K562 (cell line): ENCODE results near the gene NT5C3B. TPM values are rescaled to one million over a fixed set of nuclear protein-coding genes. Genes with fewer than 3 reads are reported as not detected.
A peak's percentile ranks its signal among the peaks of the same experiment; 100 is the strongest.

ENCODE experiments used
- ATAC-seq: fragments of 200-7000 bp; cut with Tn5 transposase; 3 replicates; pipeline ENCODE4 v1.9.1; 2020; ENCODE audit warnings: moderate library complexity
- BruUV-seq: library from RNA; stranded (reverse); fragments of 400-500 nt; replicated peaks from 2 replicates; lab custom pipeline; 2021; lab: Mats Ljungman, UMichigan
- CTCF ChIA-PET: fragments of 300-600 bp; formaldehyde crosslinking; extraction: SDS; loops from one replicate; lab custom pipeline; 2021; ENCODE audit warnings: low intra/inter-chr PET ratio; lab: Yijun Ruan, JAX
- POLR2A ChIA-PET: fragments of 300-600, 350-650 bp; sonication (Branson Sonifier 250); formaldehyde crosslinking; extraction: SDS; loops from one replicate; lab custom pipeline; 2021; ENCODE audit warnings: antibody characterized with exemption, inconsistent platforms; lab: Yijun Ruan, JAX
- DNase-seq, 4 experiments: peaks; one replicate each; pipeline versions ENCODE4 v3.0.0 to v3.0.0-alpha.2; 2011 to 2018; ENCODE audit warnings: low spot score in 3 of 4, mixed read lengths in 3 of 4; ENCODE audit errors: extremely low read depth in 1 of 4
- FAIRE-seq: peaks from 2 replicates; lab custom pipeline; 2011; peaks lifted over from hg19 to GRCh38; lab: Jason Lieb, UNC
- H2AFZ ChIP-seq: 2 replicates; pipeline ENCODE4 v1.6.0; 2011; ENCODE audit warnings: low read depth, low read length, control low read depth, inconsistent platforms
- H3K27ac ChIP-seq: fragments of 200-600 bp; 3 replicates; pipeline ENCODE4 v1.8.0; 2011; ENCODE audit warnings: low read depth, mild to moderate bottlenecking, control low read depth, inconsistent platforms, low read length, moderate library complexity, mixed read lengths; ENCODE audit errors: extremely low read depth
- H3K27me3 ChIP-seq, 2 experiments: fragments of 300-600 bp in 1 of 2; 2 replicates in 1 of 2; 3 replicates in 1 of 2; pipeline versions ENCODE4 v1.6.0 to v1.8.0; 2011; ENCODE audit warnings: inconsistent platforms in 2 of 2, low read length in 2 of 2, mild to moderate bottlenecking in 1 of 2, mixed read lengths in 1 of 2, moderate library complexity in 1 of 2; ENCODE audit not compliant: control insufficient read depth in 2 of 2, insufficient read depth in 2 of 2
- H3K36me3 ChIP-seq: fragments of 300-600 bp; 3 replicates; pipeline ENCODE4 v1.8.0; 2011; ENCODE audit warnings: mild to moderate bottlenecking, low read length, inconsistent platforms; ENCODE audit not compliant: control insufficient read depth, insufficient read depth
- H3K4me1 ChIP-seq, 2 experiments: fragments of 200-600 bp in 1 of 2; replicated peaks in 1 of 2; 2 replicates in 1 of 2; 3 replicates in 1 of 2; pipeline versions ENCODE4 v1.5.1 to v1.8.0; 2011; ENCODE audit warnings: inconsistent platforms in 2 of 2, low read length in 2 of 2, mild to moderate bottlenecking in 1 of 2, mixed read lengths in 1 of 2, moderate library complexity in 1 of 2; ENCODE audit not compliant: control insufficient read depth in 2 of 2, insufficient read depth in 2 of 2
- H3K4me2 ChIP-seq: 2 replicates; pipeline ENCODE4 v1.6.1; 2011; ENCODE audit warnings: low read length, control low read depth, inconsistent platforms, mixed read lengths; ENCODE audit not compliant: insufficient read depth
- H3K4me3 ChIP-seq: fragments of 200-600 bp; sonication (generic), shearing (Covaris generic); 2 replicates; pipeline ENCODE4 v1.5.1; 2016; ENCODE audit warnings: control low read depth, inconsistent platforms
- H3K79me2 ChIP-seq: fragments of 200-600 bp; 3 replicates; pipeline ENCODE4 v1.8.0; 2011; ENCODE audit warnings: low read length, inconsistent platforms; ENCODE audit not compliant: control insufficient read depth, insufficient read depth
- H3K9ac ChIP-seq, 2 experiments: 2 replicates each; pipeline versions ENCODE4 v1.6.0 to v1.6.1; 2011; ENCODE audit warnings: low read depth in 2 of 2, low read length in 2 of 2, control low read depth in 1 of 2, inconsistent platforms in 1 of 2, mild to moderate bottlenecking in 1 of 2, mixed read lengths in 1 of 2; ENCODE audit not compliant: insufficient read depth in 1 of 2
- H3K9me1 ChIP-seq: one replicate; pipeline ENCODE4 v1.6.0; 2011; ENCODE audit warnings: inconsistent platforms, mild to moderate bottlenecking, low read length, moderate library complexity; ENCODE audit not compliant: control insufficient read depth, insufficient read depth
- H3K9me3 ChIP-seq: replicated peaks from 2 replicates; pipeline ENCODE4 v1.5.1; 2011; ENCODE audit warnings: low read depth, low read length, inconsistent platforms; ENCODE audit not compliant: control insufficient read depth, insufficient read depth
- H4K20me1 ChIP-seq: replicated peaks from 2 replicates; pipeline ENCODE4 v1.6.1; 2011; ENCODE audit warnings: low read length, inconsistent platforms, mixed read lengths; ENCODE audit not compliant: control insufficient read depth, insufficient read depth
- CBX1 ChIP-seq: sonication (generic); IDR thresholded peaks from 2 replicates; pipeline ENCODE4 v1.6.1; 2016; ENCODE audit warnings: antibody characterized with exemption, low read depth, mild to moderate bottlenecking
- CBX5 ChIP-seq: IDR thresholded peaks from 2 replicates; pipeline ENCODE4 v1.6.1; 2014; ENCODE audit warnings: low read depth, borderline replicate concordance
- CREB1 ChIP-seq, 2 experiments: sonication (generic) in 1 of 2; formaldehyde crosslinking in 1 of 2; IDR thresholded peaks; 2 replicates each; pipeline versions ENCODE4 v1.6.1 to v1.8.0; 2012 to 2022; ENCODE audit warnings: inconsistent platforms in 1 of 2, mild to moderate bottlenecking in 1 of 2, missing genetic modification reagents in 1 of 2, moderate library complexity in 1 of 2
- ETV5 ChIP-seq: sonication (generic); formaldehyde crosslinking; IDR thresholded peaks from 2 replicates; pipeline ENCODE4 v1.4.0; 2020; ENCODE audit warnings: low read depth, mild to moderate bottlenecking, missing genetic modification reagents
- FUS ChIP-seq: fragments of 200-400 bp; formaldehyde crosslinking; optimal IDR thresholded peaks from 2 replicates; pipeline ENCODE3; 2017; ENCODE audit warnings: low read depth, low read length
- GABPB1 ChIP-seq: sonication (generic); formaldehyde crosslinking; IDR thresholded peaks from 2 replicates; pipeline ENCODE4 v1.8.0; 2022; ENCODE audit warnings: mild to moderate bottlenecking, missing genetic modification reagents
- HNRNPK ChIP-seq: fragments of 200-400 bp; formaldehyde crosslinking; IDR thresholded peaks from one replicate; pipeline ENCODE4 v1.6.1; 2018; ENCODE audit warnings: mild to moderate bottlenecking, low read depth, low read length; ENCODE audit not compliant: poor library complexity, severe bottlenecking
- SMC3 ChIP-seq: conservative IDR thresholded peaks from 2 replicates; pipeline ENCODE4 v1.6.1; 2011; ENCODE audit warnings: low read depth, low read length, improper control_type of control experiment; ENCODE audit not compliant: insufficient read depth
- TBP ChIP-seq: optimal IDR thresholded peaks from 2 replicates; pipeline ENCODE3; 2011; ENCODE audit warnings: low read depth, low read length, improper control_type of control experiment
- TCF7 ChIP-seq: sonication (generic); IDR thresholded peaks from 2 replicates; pipeline ENCODE4 v1.6.1; 2016; ENCODE audit warnings: antibody characterized with exemption, borderline replicate concordance
- ZNF134 ChIP-seq: fragments of 250-450 bp; sonication (Bioruptor Pico); conservative IDR thresholded peaks from 2 replicates; pipeline ENCODE4 v1.4.0; 2020
- ZNF282 ChIP-seq: sonication (generic); formaldehyde crosslinking; IDR thresholded peaks from 2 replicates; pipeline ENCODE4 v1.8.1; 2023; ENCODE audit warnings: missing genetic modification reagents
- WGBS: fragments of 100-300 bp; shearing (Covaris generic); methylation state at CpG from one replicate; pipeline ENCODE4 v1.1.6; 2016; ENCODE audit warnings: low coverage, mixed read lengths; ENCODE audit not compliant: insufficient coverage; ENCODE audit errors: missing lambda C conversion rate; 5-methylcytosine and 5-hydroxymethylcytosine counted together
- in situ Hi-C: fragments of 300-500 bp; cut with MboI; formaldehyde crosslinking; loops from 4 replicates; pipeline ENCODE4 v1.15.0; 2018; ENCODE audit warnings: inconsistent platforms, mixed read lengths
- intact Hi-C: fragments of 100-400 bp; cut with micrococcal nuclease; formaldehyde crosslinking; loops from 2 replicates; pipeline ENCODE4 v1.14.2; 2022
- polyA plus RNA-seq, 8 experiments: library from polyadenylated mRNA; depleted of rRNA in 4 of 8; stranded (reverse) in 5 of 8; unstranded in 3 of 8; fragments of >200 nt; fragmentation: Nextera tagmentation in 2 of 8; fragmentation: Illumina TruSeq in 1 of 8; extraction: Ambion mirVana in 2 of 8; extraction: Trizol in 1 of 8; gene quantifications; 2 replicates each; pipeline versions ENCODE4 v1.2.1 to v1.2.3, GENCODE V29; 2011 to 2014; ENCODE audit warnings: inconsistent platforms in 1 of 8, missing spikeins in 1 of 8
- total RNA-seq, 7 experiments: library from RNA; depleted of rRNA in 6 of 7; stranded (reverse); fragments of >200 nt in 6 of 7; fragmentation: Illumina TruSeq in 2 of 7; extraction: Trizol in 2 of 7; gene quantifications; 2 replicates each; pipeline versions ENCODE4 v1.2.1 to v1.2.3, GENCODE V29; 2011 to 2021; ENCODE audit warnings: low replicate concordance in 1 of 7
- TF ChIP-seq, protein P1 (sequence below): fragments of 450-650 bp; IDR thresholded peaks from 2 replicates; pipeline ENCODE4 v1.6.1; 2017; ENCODE audit warnings: antibody characterized with exemption, mild to moderate bottlenecking
- TF ChIP-seq, protein P2 (sequence below): sonication (generic); formaldehyde crosslinking; IDR thresholded peaks from 2 replicates; pipeline ENCODE4 v1.8.0; 2022; ENCODE audit warnings: mild to moderate bottlenecking, missing genetic modification reagents

Gene NT5C3B
- total and polyA plus RNA-seq, 9 of the 15 experiments (the other 6 are each of a cell fraction or from before 2014, with no cell fraction given), result 2.0 to 166 (median 85.0) TPM

DNA sequence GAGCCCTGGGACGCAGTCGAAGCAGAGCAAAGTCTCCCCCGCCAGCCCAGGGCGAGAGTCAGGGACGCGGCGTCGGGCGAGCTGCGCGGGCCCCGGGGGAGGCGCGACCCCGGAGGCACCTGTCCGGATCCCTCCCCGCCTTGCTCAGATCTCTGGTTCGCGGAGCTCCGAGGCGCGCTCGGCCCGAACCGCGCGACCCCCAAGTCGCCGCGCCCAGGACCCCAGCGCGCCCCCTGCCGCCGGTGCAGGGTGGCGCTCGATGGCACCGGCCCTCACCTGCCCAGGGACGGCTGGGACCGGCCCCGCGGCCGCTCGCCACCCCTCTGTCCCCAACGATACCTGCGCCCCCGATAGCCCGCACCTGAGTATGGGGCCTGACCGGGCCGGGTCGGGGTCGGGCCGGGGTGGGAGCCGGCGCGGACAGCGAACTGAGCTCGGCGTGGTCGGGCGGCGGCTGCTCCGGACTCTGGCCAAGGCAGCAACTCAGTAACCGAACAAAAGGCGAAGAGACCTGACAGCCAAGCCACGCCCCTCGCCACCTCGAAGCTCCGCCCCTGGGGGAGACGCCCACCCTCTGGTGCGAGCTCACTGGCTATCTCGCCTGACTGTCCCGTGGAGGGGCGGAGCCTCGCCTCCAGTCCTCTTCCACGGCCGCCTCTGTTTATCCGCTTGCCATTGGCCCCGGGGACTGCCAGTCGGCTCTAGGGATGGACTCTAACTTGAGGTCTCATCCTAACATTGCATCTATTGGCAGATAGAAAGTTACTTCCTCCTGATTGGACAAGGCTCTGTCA lies 49.6 kb downstream of the NT5C3B start, which contains the start of gene JUP:
TSS of gene JUP (minus strand) at position 485 of the 794 bp plus-strand sequence. CDS start 14,857 bp downstream, outside the sequence.
- FAIRE-seq (peak; percentile 100), DNase-seq (peak; percentile 98 to 99 (median 98)), ATAC-seq (peak; percentile 93)
- POLR2A ChIA-PET, result interaction anchor here (0.6 to 3.7 kb wide), 26 partner anchors 8 to 566 kb away, joined by 3 to 30 read pairs (median 4); partner anchors contain the start of genes ACLY, KLHL11, ODAD4 and P3H4
- Histone ChIP-seq H3K36me3 (peaks cover 15% of the 10 kb centered on the region; the same call in 1 of the 3 replicates), H2AFZ (peak within 1 kb of the TSS; percentile 78), H3K4me3 (peak within 1 kb of the TSS; percentile 59), H4K20me1 (peaks cover 9% of the 10 kb centered on the region), H3K9me3 (no peaks in the 10 kb centered on the region), H3K27ac (peak within 1 kb of the TSS; percentile 89), H3K9ac (peak within 1 kb of the TSS; percentile 80 to 96), H3K4me1 (peaks cover 31 to 45% of the 10 kb centered on the region in 2 experiments), H3K4me2 (peak within 1 kb of the TSS; percentile 97), H3K79me2 (peaks cover 48% of the 10 kb centered on the region), H3K27me3 (no peaks in the 10 kb centered on the region), H3K9me1 (peaks cover 7% of the 10 kb centered on the region)
- CTCF ChIA-PET, result interaction anchor here (0.7 kb wide), 1 partner anchor 15 kb away, joined by 4 read pairs; no protein-coding TSS in a partner anchor
- in situ Hi-C loops, result no loop called here
- no TSS peak for BruUV-seq
- intact Hi-C loops, result loop anchor here (2.0 kb wide), 1 partner anchor 78 kb away; the partner anchor contains the start of gene KLHL11
- 1% methylated on average over 64 of the region's 79 CpGs for WGBS
- TF ChIP-seq, protein P1, sequence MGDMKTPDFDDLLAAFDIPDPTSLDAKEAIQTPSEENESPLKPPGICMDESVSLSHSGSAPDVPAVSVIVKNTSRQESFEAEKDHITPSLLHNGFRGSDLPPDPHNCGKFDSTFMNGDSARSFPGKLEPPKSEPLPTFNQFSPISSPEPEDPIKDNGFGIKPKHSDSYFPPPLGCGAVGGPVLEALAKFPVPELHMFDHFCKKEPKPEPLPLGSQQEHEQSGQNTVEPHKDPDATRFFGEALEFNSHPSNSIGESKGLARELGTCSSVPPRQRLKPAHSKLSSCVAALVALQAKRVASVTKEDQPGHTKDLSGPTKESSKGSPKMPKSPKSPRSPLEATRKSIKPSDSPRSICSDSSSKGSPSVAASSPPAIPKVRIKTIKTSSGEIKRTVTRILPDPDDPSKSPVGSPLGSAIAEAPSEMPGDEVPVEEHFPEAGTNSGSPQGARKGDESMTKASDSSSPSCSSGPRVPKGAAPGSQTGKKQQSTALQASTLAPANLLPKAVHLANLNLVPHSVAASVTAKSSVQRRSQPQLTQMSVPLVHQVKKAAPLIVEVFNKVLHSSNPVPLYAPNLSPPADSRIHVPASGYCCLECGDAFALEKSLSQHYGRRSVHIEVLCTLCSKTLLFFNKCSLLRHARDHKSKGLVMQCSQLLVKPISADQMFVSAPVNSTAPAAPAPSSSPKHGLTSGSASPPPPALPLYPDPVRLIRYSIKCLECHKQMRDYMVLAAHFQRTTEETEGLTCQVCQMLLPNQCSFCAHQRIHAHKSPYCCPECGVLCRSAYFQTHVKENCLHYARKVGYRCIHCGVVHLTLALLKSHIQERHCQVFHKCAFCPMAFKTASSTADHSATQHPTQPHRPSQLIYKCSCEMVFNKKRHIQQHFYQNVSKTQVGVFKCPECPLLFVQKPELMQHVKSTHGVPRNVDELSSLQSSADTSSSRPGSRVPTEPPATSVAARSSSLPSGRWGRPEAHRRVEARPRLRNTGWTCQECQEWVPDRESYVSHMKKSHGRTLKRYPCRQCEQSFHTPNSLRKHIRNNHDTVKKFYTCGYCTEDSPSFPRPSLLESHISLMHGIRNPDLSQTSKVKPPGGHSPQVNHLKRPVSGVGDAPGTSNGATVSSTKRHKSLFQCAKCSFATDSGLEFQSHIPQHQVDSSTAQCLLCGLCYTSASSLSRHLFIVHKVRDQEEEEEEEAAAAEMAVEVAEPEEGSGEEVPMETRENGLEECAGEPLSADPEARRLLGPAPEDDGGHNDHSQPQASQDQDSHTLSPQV, result peak; percentile 57
- 0 out of 2 replicates have a peak, but pooled peaks have one; percentile 42 for TF ChIP-seq CBX5
- TF ChIP-seq FUS, result peak; percentile 49
- 0 out of 2 replicates have a peak, but pooled peaks have one; percentile 43 for TF ChIP-seq CREB1 (IDR thresholded peaks at IDR 0.05)
- peak; percentile 50; the same call in 1 of the 2 replicates for TF ChIP-seq CREB1 (CRISPR knock-in tag; IDR thresholded peaks at IDR 0.05)
- no peak for TF ChIP-seq GABPB1
- TF ChIP-seq CBX1, result peak; percentile 63; the same call in 1 of the 2 replicates
- TF ChIP-seq TBP, result peak; percentile 96
- TF ChIP-seq ETV5 (CRISPR knock-in tag), result 0 out of 2 replicates have a peak, but pooled peaks have one; percentile 18
- peak; percentile 30 for TF ChIP-seq HNRNPK
- TF ChIP-seq, protein P2, sequence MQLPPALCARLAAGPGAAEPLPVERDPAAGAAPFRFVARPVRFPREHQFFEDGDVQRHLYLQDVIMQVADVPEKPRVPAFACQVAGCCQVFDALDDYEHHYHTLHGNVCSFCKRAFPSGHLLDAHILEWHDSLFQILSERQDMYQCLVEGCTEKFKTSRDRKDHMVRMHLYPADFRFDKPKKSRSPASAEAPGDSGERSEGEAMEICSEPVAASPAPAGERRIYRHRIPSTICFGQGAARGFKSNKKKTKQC (CRISPR knock-in tag), result peak; percentile 48; the same call in 1 of the 2 replicates
- 0 out of 2 replicates have a peak, but pooled peaks have one; percentile 35 for TF ChIP-seq TCF7
- TF ChIP-seq ZNF134 (CRISPR knock-in tag), result peak; percentile 79; the same call in 1 of the 2 replicates
- TF ChIP-seq SMC3, result peak; percentile 2; the same call in 1 of the 2 replicates
- TF ChIP-seq ZNF282 (CRISPR knock-in tag), result 0 out of 2 replicates have a peak, but pooled peaks have one; percentile 49
